Muscle of arm (tissue), 12 donors: ENCODE data around the gene KCNK6. TPM values are rescaled to one million over a fixed set of nuclear protein-coding genes. Genes with fewer than 3 reads are reported as not detected.

ENCODE experiments used
- polyA plus RNA-seq, 12 donors: library from polyadenylated mRNA; unstranded; fragments of 120-200 nt; gene quantifications; one replicate each; pipeline ENCODE4 v1.2.1, GENCODE V29; 2013; ENCODE audit not compliant: insufficient read length in 12 of 12

The KCNK6 gene
- polyA plus RNA-seq, 12 donors: 1.7 to 5.3 (median 2.4) TPM; not detected in 1

Other genes starting within 250 kb of the KCNK6 start
- gene DPF1, start 95.6 kb upstream of the KCNK6 start, polyA plus RNA-seq: 10 to 100 TPM in 1 of 12 donors, 1 to 10 TPM in 10, not detected in 1; 2.8 to 18.2 (median 3.3) TPM
- 10 to 100 TPM in 7 of 12 donors, 1 to 10 TPM in 4, not detected in 1; 9.1 to 73.8 (median 12.2) TPM for gene PPP1R14A, start 63.5 kb upstream of the KCNK6 start, polyA plus RNA-seq
- gene SPINT2, start 55.3 kb upstream of the KCNK6 start, polyA plus RNA-seq: 10 to 100 TPM in 4 of 12 donors, 1 to 10 TPM in 7, not detected in 1; 2.7 to 80.3 (median 4.9) TPM
- gene C19orf33, start 15.6 kb upstream of the KCNK6 start, polyA plus RNA-seq: 100 to 1,000 TPM in 1 of 12 donors, 10 to 100 TPM in 1, 1 to 10 TPM in 2, under 1 TPM in 6, not detected in 2; 0.43 to 144 (median 0.84) TPM
- 10 to 100 TPM in 11 of 12 donors, not detected in 1; 13.0 to 27.2 (median 22.9) TPM for gene YIF1B, start 3.9 kb upstream of the KCNK6 start, polyA plus RNA-seq
- gene CATSPERG, start 16.0 kb downstream of the KCNK6 start, polyA plus RNA-seq: 1 to 10 TPM in 10 of 12 donors, not detected in 2; 1.3 to 4.9 (median 2.3) TPM
- gene PSMD8, start 54.7 kb downstream of the KCNK6 start, polyA plus RNA-seq: 100 to 1,000 TPM in 11 of 12 donors, not detected in 1; 111 to 140 (median 119) TPM
- gene GGN, start 68.2 kb downstream of the KCNK6 start, polyA plus RNA-seq: under 1 TPM in 6 of 12 donors, not detected in 6; 0.25 to 0.38 (median 0.34) TPM
- gene SPRED3, start 68.9 kb downstream of the KCNK6 start, polyA plus RNA-seq: under 1 TPM in 10 of 12 donors, not detected in 2; 0.31 to 0.98 (median 0.52) TPM
- gene FAM98C, start 83.2 kb downstream of the KCNK6 start, polyA plus RNA-seq: 10 to 100 TPM in 4 of 12 donors, 1 to 10 TPM in 7, not detected in 1; 6.4 to 30.9 (median 9.3) TPM
- 1 to 10 TPM in 10 of 12 donors, not detected in 2; 1.2 to 4.3 (median 2.4) TPM for gene RASGRP4, start 106.4 kb downstream of the KCNK6 start, polyA plus RNA-seq
- 100 to 1,000 TPM; 205 to 659 (median 555) TPM for gene RYR1, start 113.8 kb downstream of the KCNK6 start, polyA plus RNA-seq